Measurements from ENCODE around the gene UBL5. TPM values are rescaled to one million over a fixed set of nuclear protein-coding genes. Genes with fewer than 3 reads are reported as not detected.
"Not testable (repeated sequence)": the region's sequence is repeated elsewhere in the genome, so short reads cannot be mapped to it uniquely, and the experiment has no call there.

The UBL5 gene
- total RNA-seq, 1 donor = 272 TPM

DNA sequence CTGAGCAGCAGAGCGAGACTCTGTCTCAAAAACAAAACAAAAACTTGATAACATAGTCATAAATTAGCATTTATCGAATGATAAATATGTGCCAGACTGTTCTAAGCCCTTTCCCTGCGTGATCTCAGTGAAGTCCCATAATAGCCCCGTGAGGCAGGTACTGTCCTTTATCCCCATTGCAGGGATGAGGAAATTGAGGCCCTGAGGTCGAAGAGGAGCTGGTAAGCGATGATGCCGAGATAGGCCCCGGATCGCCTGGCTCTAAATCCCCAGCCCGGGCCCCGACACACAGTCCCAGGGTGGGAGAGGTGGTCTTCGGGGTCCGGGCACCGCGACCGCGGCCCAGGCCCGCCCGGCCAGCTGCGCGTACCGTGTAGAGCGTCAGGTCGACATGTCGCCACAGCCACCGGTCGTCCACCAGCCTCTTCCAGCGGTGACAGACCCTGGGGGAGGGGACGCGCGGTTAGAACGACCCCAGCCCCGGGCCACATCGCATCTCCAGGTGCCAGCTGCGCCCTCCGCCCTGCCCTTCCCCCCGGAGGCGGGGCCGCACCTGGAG is 9.5 kb upstream of the UBL5 start:
- no peak for DNase-seq (ENCODE audit: low read depth)
- TF ChIP-seq, protein P1, sequence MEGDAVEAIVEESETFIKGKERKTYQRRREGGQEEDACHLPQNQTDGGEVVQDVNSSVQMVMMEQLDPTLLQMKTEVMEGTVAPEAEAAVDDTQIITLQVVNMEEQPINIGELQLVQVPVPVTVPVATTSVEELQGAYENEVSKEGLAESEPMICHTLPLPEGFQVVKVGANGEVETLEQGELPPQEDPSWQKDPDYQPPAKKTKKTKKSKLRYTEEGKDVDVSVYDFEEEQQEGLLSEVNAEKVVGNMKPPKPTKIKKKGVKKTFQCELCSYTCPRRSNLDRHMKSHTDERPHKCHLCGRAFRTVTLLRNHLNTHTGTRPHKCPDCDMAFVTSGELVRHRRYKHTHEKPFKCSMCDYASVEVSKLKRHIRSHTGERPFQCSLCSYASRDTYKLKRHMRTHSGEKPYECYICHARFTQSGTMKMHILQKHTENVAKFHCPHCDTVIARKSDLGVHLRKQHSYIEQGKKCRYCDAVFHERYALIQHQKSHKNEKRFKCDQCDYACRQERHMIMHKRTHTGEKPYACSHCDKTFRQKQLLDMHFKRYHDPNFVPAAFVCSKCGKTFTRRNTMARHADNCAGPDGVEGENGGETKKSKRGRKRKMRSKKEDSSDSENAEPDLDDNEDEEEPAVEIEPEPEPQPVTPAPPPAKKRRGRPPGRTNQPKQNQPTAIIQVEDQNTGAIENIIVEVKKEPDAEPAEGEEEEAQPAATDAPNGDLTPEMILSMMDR (IDR thresholded peaks at IDR 0.05; ENCODE audit: insufficient read depth, low read length) = no peak
- H3K4me3 ChIP-seq (ENCODE audit: low read depth, low read length) = peak overlapping the region; percentile 96

DNA sequence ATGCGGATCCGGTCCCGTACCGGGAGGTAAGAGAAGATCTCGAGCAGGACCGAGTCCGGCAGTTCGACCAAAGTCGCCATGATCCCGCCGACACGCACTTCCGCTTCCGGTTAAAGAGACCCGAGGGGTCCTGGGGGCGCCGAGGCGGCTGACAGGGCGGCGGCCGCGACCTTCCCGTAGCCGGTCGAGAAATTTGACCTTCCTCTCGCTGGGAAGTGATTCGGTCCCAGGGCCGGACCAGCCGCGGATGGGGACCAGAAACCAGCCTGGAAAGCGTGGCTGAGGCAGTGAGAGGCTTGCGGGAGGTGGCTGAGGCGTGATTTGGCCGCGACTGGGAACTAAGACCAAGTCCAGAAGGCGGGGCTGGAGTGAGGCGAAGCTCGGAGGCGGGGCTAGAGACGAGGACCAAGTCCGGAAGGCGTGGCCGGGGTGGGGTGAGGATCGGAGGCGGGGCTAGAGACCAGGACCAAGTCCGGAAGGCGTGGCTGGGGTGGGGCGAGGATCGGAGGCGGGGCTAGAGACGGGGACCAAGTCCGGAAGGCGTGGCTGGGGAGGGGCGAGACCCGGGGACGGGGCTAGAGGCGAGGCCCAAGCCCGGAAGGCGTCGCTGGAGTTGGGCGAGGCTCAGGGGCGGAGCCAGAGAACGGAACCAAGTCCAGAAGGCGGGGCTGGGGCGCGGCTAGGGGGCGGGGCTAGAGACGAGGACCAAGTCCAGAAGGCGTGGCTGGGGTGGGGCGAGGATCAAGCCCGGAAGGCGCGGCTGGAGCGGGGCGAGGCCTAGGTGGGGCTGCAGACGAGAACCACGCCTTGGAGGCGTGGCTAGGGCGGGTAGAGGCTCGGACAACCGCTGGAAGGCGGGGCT is 8.8 kb upstream of the UBL5 start, which contains the start of gene FBXL12:
FBXL12 (minus strand) TSS at position 346 of the 862 bp plus-strand sequence; CDS start at position 80, 266 bp downstream.
- TF ChIP-seq, protein P1 (IDR thresholded peaks at IDR 0.05; ENCODE audit: insufficient read depth, low read length) = no peak
- H3K4me3 ChIP-seq (ENCODE audit: low read depth, low read length) = peak within 1 kb of the TSS; percentile 96
- DNase-seq (ENCODE audit: low read depth) = peak; percentile 99

DNA sequence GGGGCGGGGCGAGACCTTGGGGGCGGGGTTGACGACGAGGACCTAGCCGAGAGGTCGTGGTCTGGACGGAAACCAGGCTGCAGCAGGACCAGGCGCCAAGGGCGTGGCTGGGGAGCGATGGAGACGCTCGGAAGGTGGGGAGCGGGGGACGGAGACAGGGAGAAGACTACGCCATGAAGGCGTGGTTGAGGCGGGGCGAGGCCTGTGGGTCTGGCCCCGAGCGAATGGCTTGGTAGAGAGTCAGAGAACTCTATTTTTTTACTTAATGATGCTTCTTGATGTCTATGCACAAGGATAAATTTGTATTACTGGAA is 8.2 kb upstream of the UBL5 start:
- no peak for DNase-seq (ENCODE audit: low read depth)
- TF ChIP-seq, protein P1 (IDR thresholded peaks at IDR 0.05; ENCODE audit: insufficient read depth, low read length) = no peak
- H3K4me3 ChIP-seq (ENCODE audit: low read depth, low read length) = peak overlapping the region; percentile 20

DNA sequence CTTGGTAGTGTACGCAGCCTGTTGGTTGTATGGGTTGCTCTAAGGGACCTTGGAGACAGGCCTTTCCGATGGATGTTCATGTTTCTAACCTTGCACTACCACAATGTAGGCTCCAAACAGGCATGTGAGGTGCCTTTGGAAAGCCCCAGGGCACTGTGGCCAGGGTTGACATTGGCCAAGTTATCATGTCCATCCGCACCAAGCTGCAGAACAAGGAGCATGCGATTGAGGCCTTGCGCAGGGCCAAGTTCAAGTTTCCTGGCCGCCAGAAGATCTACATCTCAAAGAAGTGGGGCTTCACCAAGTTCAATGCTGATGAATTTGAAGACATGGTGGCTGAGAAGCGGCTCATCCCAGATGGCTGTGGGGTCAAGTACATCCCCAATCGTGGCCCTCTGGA is 7.7 kb upstream of the UBL5 start:
- H3K4me3 ChIP-seq (ENCODE audit: low read depth, low read length); DNase-seq (ENCODE audit: low read depth): not testable (repeated sequence)

DNA sequence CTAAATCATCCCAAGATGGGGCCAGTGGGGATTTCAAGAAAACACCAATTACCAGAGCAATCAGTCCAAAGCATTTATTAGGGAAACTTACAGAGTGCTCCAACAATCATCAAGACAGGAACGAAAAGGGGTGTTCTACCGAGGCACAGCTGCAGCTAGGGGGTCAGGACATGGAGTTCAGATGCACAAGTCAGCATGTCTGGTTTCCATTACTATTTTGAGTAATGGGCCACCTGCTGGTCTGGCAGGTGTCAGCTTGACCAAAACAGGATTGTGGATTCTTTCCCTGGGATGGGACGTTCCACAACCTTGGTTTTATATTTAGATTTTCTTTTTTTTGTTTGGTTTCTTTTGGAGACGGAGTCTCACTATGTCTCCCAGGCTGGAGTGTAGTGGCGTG is 3.9 kb upstream of the UBL5 start:
- no peak for DNase-seq (ENCODE audit: low read depth)
- no peak overlapping the region for H3K4me3 ChIP-seq (ENCODE audit: low read depth, low read length)
- TF ChIP-seq, protein P1 (IDR thresholded peaks at IDR 0.05; ENCODE audit: insufficient read depth, low read length) = no peak

DNA sequence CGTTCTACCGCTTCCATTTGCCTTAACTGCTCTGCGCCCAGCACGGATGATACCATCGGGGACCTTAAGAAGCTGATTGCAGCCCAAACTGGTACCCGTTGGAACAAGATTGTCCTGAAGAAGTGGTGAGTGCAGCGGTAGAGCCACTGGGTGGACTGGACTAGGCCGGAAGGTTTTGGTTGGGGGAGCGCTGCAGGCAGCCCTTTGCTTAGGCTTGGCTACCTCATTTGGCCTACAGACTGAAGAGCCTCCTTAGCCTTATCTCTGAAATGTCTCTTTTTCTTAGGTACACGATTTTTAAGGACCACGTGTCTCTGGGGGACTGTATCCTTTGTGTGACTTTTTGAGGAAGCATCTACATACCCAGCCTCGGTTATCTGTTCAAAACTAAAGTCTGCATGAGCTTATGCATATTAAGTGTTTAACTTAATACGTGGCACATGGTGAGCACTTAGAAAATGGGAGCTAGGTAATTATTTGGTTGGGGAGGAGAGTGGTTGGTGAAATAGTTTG is 889 bp downstream of the UBL5 start:
- DNase-seq (ENCODE audit: low read depth) = no peak
- TF ChIP-seq, protein P1 (IDR thresholded peaks at IDR 0.05; ENCODE audit: insufficient read depth, low read length) = no peak
- peak overlapping the region; percentile 96 for H3K4me3 ChIP-seq (ENCODE audit: low read depth, low read length)

DNA sequence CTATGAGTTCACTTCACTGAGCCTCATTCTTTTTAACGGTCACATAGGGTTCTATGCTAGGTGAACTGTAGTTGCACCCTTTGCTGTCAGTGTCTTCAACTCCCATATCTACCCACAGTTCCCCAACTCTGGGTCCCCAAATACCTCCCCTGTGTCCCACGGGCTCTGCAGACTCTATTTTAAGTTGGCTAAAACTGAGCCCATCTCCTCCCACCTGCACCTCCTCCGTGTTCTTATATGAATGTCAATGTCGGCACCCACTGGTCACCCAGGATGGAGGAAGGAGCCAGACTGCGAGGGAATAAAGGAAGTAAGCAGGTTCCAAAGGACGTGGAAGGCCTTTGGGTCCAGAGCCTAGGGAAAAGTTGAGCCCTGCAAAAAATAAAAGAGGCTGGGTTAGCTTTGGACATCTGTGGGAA is 6.6 kb downstream of the UBL5 start:
- no peak overlapping the region for H3K4me3 ChIP-seq (ENCODE audit: low read depth, low read length)
- TF ChIP-seq, protein P1 (IDR thresholded peaks at IDR 0.05; ENCODE audit: insufficient read depth, low read length) = no peak
- DNase-seq (ENCODE audit: low read depth) = no peak
